Measurements from ENCODE around the gene SIL1.

DNA sequence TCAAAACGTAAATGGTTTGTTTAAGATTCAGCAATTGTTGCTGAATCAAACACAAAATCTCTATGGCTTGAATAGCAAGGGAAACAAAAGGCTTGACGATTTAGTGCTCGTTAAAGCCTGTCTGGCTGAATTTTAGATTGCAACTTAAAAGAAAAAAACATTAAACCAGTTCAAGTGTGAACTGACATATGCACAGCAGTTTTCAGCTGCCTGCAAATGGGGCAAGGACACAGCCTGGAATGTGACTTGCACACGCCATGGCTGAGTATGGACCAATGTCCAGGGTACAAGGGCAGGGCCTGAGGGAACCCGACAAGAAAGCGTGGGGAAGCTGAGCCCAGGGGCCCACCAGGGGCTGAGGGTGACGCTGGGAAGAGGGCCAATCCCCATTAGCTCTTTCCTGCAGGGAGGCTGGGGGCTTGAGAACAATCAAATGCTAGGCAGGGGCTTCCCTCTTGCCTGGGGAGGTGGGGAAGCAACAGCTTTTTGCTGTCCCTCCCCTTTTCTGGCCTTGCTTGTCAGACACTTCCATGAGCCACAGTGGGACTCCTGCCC, 233.4 kb downstream of the SIL1 start:
- TF ChIP-seq, protein P1, sequence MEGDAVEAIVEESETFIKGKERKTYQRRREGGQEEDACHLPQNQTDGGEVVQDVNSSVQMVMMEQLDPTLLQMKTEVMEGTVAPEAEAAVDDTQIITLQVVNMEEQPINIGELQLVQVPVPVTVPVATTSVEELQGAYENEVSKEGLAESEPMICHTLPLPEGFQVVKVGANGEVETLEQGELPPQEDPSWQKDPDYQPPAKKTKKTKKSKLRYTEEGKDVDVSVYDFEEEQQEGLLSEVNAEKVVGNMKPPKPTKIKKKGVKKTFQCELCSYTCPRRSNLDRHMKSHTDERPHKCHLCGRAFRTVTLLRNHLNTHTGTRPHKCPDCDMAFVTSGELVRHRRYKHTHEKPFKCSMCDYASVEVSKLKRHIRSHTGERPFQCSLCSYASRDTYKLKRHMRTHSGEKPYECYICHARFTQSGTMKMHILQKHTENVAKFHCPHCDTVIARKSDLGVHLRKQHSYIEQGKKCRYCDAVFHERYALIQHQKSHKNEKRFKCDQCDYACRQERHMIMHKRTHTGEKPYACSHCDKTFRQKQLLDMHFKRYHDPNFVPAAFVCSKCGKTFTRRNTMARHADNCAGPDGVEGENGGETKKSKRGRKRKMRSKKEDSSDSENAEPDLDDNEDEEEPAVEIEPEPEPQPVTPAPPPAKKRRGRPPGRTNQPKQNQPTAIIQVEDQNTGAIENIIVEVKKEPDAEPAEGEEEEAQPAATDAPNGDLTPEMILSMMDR (IDR thresholded peaks at IDR 0.05), result no peak
- no peak for TF ChIP-seq POLR2A (IDR thresholded peaks at IDR 0.05)
